ENCODE measurements around the gene BAG2. TPM values are rescaled to one million over a fixed set of nuclear protein-coding genes. Genes with fewer than 3 reads are reported as not detected.

The BAG2 gene
- total and polyA plus RNA-seq, 10 of the 15 experiments (the other 5 are each of a cell fraction or from before 2014, with no cell fraction given), result 7.7 to 17.6 (median 9.6) TPM

DNA sequence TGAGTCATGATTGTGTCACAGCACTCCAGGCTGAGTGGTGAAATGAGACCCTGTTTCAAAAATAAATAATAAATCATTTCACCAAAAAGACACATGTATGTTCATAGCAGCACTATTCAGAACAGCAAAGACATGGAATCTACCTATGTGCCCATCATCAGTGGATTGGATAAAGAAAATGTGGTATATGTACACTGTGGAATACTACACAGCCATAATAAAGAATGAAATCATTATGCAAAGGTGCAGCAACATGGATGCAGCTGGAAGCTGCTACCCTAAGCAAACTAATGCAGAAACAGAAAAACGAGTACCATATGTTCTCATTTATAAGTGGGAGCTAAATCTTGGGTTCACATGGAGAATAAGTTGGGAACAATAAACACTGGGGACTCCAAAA is 49.0 kb upstream of the BAG2 start:
- ChIA-PET RAD21 (ENCODE audit: unreplicated experiment) (interaction anchor here (1.1 kb wide), 1 partner anchor 193 kb away, joined by 3 read pairs; no protein-coding TSS in a partner anchor), CTCF (no interaction called here), POLR2A (interaction anchor here (1.3 kb wide), 1 partner anchor 9 kb away, joined by 3 read pairs; no protein-coding TSS in a partner anchor), SMC1A (ENCODE audit: uncharacterized antibody, unreplicated experiment) (no interaction called here)
- H3K9ac ChIP-seq (ENCODE audit: control insufficient read depth, insufficient read depth, low read length), result no peak overlapping the region
- in situ Hi-C loops (cut with MboI) (no loop called here), intact Hi-C loops (cut with micrococcal nuclease; ENCODE audit: unreplicated experiment) (no loop called here)
- H3K9me3 ChIP-seq (replicated peaks; ENCODE audit: control insufficient read depth, insufficient read depth, low read length), result peaks cover 2% of the 10 kb centered on the region; the same call in 2 of the 3 replicates
- no peak for ATAC-seq
- no peaks in the 10 kb centered on the region; a peak in 1 of 4 replicates for H3K36me3 ChIP-seq (ENCODE audit: control insufficient read depth in 2 of 2, insufficient read depth in 2 of 2, low read length in 1 of 2)
- H2AFZ ChIP-seq (ENCODE audit: control insufficient read depth, low read depth, low read length), result no peak overlapping the region
- H4K20me1 ChIP-seq (ENCODE audit: control insufficient read depth, insufficient read depth), result no peaks in the 10 kb centered on the region
- H3K4me2 ChIP-seq (ENCODE audit: control insufficient read depth, insufficient read depth), result no peak overlapping the region
- H3K4me1 ChIP-seq (ENCODE audit: control insufficient read depth, insufficient read depth, low read length), result no peaks in the 10 kb centered on the region
- H3K27me3 ChIP-seq (replicated peaks in 1 of 2; ENCODE audit: control insufficient read depth in 2 of 2, insufficient read depth in 2 of 2, low read length in 1 of 2), result no peaks in the 10 kb centered on the region
- no peak for FAIRE-seq
- 95% methylated on average over 1 of the region's 1 CpG for WGBS (ENCODE audit: insufficient coverage, insufficient replicate concordance, low lambda C conversion rate, missing lambda C conversion rate)
- H3K4me3 ChIP-seq, result no peak overlapping the region
- BruUV-seq (replicated peaks), result no TSS peak
- no peak for DNase-seq (ENCODE audit: low read depth, low spot score)
- H3K79me2 ChIP-seq (ENCODE audit: control insufficient read depth, insufficient read depth, low read length), result no peaks in the 10 kb centered on the region; the same call in 1 of the 2 replicates
- H3K27ac ChIP-seq (ENCODE audit: control insufficient read depth, insufficient read depth), result no peak overlapping the region
- TF ChIP-seq, protein P1, sequence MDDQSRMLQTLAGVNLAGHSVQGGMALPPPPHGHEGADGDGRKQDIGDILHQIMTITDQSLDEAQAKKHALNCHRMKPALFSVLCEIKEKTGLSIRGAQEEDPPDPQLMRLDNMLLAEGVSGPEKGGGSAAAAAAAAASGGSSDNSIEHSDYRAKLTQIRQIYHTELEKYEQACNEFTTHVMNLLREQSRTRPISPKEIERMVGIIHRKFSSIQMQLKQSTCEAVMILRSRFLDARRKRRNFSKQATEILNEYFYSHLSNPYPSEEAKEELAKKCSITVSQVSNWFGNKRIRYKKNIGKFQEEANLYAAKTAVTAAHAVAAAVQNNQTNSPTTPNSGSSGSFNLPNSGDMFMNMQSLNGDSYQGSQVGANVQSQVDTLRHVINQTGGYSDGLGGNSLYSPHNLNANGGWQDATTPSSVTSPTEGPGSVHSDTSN (IDR thresholded peaks at IDR 0.05; ENCODE audit: insufficient replicate concordance, low read depth, low read length), result no peak
- TF ChIP-seq SP1 (IDR thresholded peaks at IDR 0.05; ENCODE audit: low read depth, low read length) (no peak), NBN (IDR thresholded peaks at IDR 0.05) (no peak), STAT1 (conservative IDR thresholded peaks at IDR 0.05) (no peak), YBX1 (IDR thresholded peaks at IDR 0.05) (no peak), EGR1 (IDR thresholded peaks at IDR 0.05; ENCODE audit: borderline replicate concordance in 1 of 2, low read depth in 2 of 2, low read length in 2 of 2) (no peak), BRCA1 (IDR thresholded peaks at IDR 0.05; ENCODE audit: low read depth, low read length) (no peak), ZZZ3 (IDR thresholded peaks at IDR 0.05; ENCODE audit: control insufficient read depth, insufficient read length, low read depth) (no peak), MYC (IDR thresholded peaks at IDR 0.05; ENCODE audit: insufficient read depth, insufficient read length, insufficient replicate concordance, low read length, severe bottlenecking) (no peak), SREBF1 (IDR thresholded peaks at IDR 0.05; ENCODE audit: low read length) (no peak), IKZF1 (conservative IDR thresholded peaks at IDR 0.05) (no peak), SMARCA5 (IDR thresholded peaks at IDR 0.05) (no peak), GATAD2B (conservative IDR thresholded peaks at IDR 0.05; ENCODE audit: low read depth) (no peak), RAD21 (IDR thresholded peaks at IDR 0.05; ENCODE audit: insufficient read depth, low read depth, low read length) (no peak), CHD4 (IDR thresholded peaks at IDR 0.05) (no peak), KDM1A (IDR thresholded peaks at IDR 0.05; ENCODE audit: borderline replicate concordance) (no peak)
- TF ChIP-seq, protein P2, sequence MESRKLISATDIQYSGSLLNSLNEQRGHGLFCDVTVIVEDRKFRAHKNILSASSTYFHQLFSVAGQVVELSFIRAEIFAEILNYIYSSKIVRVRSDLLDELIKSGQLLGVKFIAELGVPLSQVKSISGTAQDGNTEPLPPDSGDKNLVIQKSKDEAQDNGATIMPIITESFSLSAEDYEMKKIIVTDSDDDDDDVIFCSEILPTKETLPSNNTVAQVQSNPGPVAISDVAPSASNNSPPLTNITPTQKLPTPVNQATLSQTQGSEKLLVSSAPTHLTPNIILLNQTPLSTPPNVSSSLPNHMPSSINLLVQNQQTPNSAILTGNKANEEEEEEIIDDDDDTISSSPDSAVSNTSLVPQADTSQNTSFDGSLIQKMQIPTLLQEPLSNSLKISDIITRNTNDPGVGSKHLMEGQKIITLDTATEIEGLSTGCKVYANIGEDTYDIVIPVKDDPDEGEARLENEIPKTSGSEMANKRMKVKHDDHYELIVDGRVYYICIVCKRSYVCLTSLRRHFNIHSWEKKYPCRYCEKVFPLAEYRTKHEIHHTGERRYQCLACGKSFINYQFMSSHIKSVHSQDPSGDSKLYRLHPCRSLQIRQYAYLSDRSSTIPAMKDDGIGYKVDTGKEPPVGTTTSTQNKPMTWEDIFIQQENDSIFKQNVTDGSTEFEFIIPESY (IDR thresholded peaks at IDR 0.05), result no peak
- TF ChIP-seq, protein P3, sequence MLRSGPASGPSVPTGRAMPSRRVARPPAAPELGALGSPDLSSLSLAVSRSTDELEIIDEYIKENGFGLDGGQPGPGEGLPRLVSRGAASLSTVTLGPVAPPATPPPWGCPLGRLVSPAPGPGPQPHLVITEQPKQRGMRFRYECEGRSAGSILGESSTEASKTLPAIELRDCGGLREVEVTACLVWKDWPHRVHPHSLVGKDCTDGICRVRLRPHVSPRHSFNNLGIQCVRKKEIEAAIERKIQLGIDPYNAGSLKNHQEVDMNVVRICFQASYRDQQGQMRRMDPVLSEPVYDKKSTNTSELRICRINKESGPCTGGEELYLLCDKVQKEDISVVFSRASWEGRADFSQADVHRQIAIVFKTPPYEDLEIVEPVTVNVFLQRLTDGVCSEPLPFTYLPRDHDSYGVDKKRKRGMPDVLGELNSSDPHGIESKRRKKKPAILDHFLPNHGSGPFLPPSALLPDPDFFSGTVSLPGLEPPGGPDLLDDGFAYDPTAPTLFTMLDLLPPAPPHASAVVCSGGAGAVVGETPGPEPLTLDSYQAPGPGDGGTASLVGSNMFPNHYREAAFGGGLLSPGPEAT (IDR thresholded peaks at IDR 0.05; ENCODE audit: low read depth), result no peak
- TF ChIP-seq, protein P4, sequence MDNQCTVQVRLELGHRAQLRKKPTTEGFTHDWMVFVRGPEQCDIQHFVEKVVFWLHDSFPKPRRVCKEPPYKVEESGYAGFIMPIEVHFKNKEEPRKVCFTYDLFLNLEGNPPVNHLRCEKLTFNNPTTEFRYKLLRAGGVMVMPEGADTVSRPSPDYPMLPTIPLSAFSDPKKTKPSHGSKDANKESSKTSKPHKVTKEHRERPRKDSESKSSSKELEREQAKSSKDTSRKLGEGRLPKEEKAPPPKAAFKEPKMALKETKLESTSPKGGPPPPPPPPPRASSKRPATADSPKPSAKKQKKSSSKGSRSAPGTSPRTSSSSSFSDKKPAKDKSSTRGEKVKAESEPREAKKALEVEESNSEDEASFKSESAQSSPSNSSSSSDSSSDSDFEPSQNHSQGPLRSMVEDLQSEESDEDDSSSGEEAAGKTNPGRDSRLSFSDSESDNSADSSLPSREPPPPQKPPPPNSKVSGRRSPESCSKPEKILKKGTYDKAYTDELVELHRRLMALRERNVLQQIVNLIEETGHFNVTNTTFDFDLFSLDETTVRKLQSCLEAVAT (IDR thresholded peaks at IDR 0.05), result no peak

Measured in GM12878 (cell line).